GM06990 (cell line): ENCODE measurements around the gene BBOF1.

Source experiments
- DNase-seq: peaks from one replicate; pipeline ENCODE4 v3.0.0-alpha.2; 2011; ENCODE audit not compliant: insufficient read length; ENCODE audit errors: extremely low read depth
- H3K27me3 ChIP-seq: replicated peaks from 2 replicates; pipeline ENCODE4 v1.6.0; 2011; ENCODE audit warnings: low read length; ENCODE audit not compliant: control insufficient read depth, insufficient read depth
- H3K36me3 ChIP-seq: 2 replicates; pipeline ENCODE4 v1.5.1; 2011; ENCODE audit warnings: low read length; ENCODE audit not compliant: control insufficient read depth, insufficient read depth
- H3K4me3 ChIP-seq: replicated peaks from 2 replicates; pipeline ENCODE4 v1.5.1; 2011; ENCODE audit warnings: low read depth, mild to moderate bottlenecking, control low read depth, low read length
- TF ChIP-seq, protein P1 (sequence below): IDR thresholded peaks from 2 replicates; pipeline ENCODE4 v1.5.1; 2011; ENCODE audit warnings: low read length, control low read depth, mild to moderate bottlenecking, inconsistent platforms; ENCODE audit not compliant: insufficient read depth, poor library complexity, severe bottlenecking

The BBOF1 gene

DNA sequence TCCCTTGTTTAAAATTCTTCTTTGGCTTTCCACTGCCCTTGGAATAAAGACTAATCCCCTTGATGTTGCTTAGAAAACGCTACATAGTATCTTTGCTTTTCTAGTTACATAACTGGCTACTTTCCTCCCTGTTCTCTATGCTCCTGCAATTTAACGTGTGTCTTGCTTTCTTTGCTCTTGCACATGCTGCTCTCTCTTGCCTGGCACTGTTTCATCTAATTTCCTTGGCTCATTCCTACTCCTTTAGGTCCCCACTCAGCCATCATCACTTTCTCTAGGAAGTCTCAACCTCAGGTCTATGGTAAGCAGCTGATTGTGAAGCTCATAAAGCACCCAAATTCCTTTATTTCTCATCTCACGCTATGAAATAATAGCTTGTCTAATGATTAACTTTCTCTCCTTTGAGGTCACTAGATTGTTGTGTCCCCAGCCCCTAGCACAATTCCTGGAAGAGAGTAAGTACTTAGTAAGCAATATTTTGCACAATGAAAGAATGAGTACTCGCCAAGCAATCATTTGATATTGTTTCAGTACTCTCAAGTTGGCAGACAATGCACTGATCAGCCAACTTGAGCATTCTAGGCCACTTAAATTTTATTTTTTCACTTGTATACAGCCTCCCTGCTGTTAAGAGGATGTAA lies 61.8 kb downstream of the BBOF1 start:
- TF ChIP-seq, protein P1, sequence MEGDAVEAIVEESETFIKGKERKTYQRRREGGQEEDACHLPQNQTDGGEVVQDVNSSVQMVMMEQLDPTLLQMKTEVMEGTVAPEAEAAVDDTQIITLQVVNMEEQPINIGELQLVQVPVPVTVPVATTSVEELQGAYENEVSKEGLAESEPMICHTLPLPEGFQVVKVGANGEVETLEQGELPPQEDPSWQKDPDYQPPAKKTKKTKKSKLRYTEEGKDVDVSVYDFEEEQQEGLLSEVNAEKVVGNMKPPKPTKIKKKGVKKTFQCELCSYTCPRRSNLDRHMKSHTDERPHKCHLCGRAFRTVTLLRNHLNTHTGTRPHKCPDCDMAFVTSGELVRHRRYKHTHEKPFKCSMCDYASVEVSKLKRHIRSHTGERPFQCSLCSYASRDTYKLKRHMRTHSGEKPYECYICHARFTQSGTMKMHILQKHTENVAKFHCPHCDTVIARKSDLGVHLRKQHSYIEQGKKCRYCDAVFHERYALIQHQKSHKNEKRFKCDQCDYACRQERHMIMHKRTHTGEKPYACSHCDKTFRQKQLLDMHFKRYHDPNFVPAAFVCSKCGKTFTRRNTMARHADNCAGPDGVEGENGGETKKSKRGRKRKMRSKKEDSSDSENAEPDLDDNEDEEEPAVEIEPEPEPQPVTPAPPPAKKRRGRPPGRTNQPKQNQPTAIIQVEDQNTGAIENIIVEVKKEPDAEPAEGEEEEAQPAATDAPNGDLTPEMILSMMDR = no peak
- Histone ChIP-seq H3K27me3 (no peaks in the 10 kb centered on the region), H3K4me3 (no peak overlapping the region), H3K36me3 (no peaks in the 10 kb centered on the region)
- DNase-seq = no peak

DNA sequence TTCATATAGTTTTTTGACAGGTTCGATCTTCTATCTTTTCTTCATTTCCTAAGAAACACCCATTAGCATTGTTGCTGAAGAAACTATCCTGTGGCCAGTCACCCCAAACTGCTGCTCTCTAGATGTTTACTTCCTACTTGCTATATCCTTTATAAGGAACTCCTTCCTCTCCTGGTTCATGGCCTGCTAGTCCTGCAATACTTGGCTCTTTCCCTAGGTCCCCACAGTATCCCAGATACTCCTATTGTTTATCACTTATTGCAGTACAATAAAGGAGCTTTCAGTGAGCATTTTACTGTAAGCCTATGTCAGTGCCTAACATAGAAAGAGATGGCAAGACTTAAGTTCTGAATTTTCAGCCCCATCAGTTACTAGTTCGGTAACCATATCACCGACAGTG lies 62.3 kb downstream of the BBOF1 start:
- no peaks in the 10 kb centered on the region for H3K36me3 ChIP-seq
- no peaks in the 10 kb centered on the region for H3K27me3 ChIP-seq
- TF ChIP-seq, protein P1 = no peak
- H3K4me3 ChIP-seq = no peak overlapping the region
- no peak for DNase-seq

DNA sequence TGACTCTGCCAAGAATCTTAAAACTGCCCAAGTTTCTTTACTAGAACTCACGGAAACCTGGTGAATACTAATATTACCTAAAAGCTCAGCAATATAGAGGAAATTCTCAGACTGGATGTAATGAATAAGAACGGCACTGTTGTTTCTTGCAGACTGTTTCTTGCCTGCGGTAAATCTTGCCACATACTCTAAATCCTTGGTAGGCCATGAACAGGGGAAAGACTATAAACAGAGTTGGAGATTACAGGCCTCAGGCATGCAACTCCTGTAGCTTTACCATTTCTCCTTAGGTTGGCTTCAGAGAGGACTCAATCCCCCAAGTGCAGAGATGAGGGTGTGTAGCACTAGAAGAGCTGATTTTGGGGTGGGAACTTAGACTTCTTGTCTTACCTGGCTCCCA lies 64.0 kb downstream of the BBOF1 start:
- Histone ChIP-seq H3K27me3 (no peaks in the 10 kb centered on the region), H3K4me3 (no peak overlapping the region), H3K36me3 (no peaks in the 10 kb centered on the region)
- no peak for DNase-seq
- TF ChIP-seq, protein P1 = no peak

DNA sequence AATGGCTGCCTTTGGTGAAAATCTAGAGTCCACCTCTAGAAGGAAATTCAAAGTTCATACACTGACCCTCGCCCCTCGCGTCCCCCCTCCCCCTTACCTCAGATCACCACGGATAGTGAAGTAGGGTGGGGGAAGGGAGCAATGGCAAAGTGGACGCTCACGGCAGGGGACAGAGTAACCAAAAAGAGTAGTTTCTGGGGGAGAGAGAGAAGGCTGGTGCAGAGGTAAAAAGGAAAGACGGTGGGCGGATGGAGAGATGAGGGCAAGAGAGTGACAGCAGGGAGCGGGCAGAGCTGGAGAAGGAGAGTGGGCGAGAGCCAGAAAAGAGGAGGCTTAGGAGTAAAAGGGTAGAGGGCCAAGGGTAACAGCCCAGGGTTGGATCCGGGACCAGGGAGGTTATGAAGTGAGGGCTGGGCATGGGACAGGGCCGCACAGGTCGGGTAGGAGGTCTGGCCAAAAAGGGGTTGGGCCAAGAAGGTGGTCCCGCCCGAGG lies 64.7 kb downstream of the BBOF1 start:
- no peak for DNase-seq
- Histone ChIP-seq H3K36me3 (no peaks in the 10 kb centered on the region), H3K4me3 (peak overlapping the region; percentile 89), H3K27me3 (no peaks in the 10 kb centered on the region)
- TF ChIP-seq, protein P1 = no peak

DNA sequence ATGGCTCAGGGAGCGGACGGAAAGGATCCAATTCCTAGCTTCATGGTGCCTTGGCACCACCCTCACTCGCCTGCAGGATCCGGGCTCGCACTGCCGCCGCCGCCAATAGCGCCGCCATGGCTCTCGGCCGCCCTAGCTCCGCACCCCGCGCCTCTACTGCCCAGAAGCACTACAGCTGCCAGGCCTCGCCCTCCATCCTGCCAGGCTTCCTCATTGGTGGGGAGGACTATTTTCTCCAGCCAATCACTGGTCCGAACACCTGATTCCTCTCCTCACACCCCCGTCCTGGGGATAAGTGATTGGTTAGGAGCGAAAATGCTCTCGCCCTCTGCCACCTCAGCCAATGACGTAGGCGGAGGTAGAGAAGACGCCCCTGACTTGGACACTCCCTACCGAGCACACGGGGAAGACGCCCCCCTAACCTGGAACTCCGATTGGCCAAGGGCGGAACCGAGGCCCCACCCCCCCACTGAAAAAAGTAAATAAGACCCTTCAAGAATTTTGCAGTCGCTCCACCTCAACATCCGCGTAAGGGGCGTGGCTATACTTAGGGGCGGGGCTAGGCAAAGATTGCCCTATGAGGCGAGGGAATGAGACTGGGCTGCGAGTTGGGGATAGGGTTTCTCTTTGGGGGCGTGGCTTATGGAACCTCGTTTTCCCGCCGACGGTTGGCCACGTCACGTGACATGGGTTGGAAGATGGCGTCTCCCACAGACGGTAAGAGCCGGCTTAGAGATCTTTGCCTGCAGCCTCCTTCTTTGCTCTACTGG lies 65.3 kb downstream of the BBOF1 start, which contains the start of the genes ALDH6A1 and LIN52:
ALDH6A1 (minus strand) TSS at position 177 of the 770 bp plus-strand sequence; CDS start at position 118, 59 bp downstream.
LIN52 (plus strand) TSS at position 680 of the 770 bp plus-strand sequence; CDS start at position 699, 19 bp downstream.
- Histone ChIP-seq H3K4me3 (peak within 1 kb of the TSS; percentile 89), H3K27me3 (no peaks in the 10 kb centered on the region), H3K36me3 (no peaks in the 10 kb centered on the region)
- TF ChIP-seq, protein P1 = peak; percentile 23
- DNase-seq = peak; percentile 97
